ENCODE data around the gene GBE1. TPM values are rescaled to one million over a fixed set of nuclear protein-coding genes. Genes with fewer than 3 reads are reported as not detected.
A peak's percentile ranks its signal among the peaks of the same experiment; 100 is the strongest.

The GBE1 gene
- total RNA-seq, 1 donor from 2014 or later, result 73.1 TPM

DNA sequence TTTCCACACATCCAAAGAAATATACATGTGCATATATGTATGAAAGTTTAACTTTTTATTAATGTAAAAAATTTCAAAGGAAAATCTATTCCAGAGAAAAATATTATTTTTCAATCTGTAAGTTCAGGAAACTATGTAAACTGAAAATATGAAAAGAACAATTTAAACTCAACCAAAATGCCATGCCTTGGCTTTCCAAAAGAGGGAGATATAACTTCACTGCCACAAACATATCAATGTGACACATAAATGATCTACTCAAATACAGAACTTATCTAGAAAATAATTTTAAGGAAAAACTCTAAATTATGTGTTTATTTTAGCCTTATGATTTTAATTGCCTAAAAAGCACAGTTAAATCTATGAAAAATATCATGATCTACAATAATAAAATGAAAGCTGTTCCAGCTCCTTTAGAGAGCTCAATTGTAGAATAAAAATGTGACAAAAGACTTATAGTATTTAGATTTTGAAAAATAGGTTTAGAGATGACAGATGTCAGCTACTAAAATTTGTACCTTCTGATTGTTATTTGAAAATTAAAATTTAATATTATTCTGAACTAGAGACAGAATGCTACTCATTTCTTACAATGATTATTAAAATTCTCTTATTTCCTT is 94.8 kb downstream of the GBE1 start:
- Histone ChIP-seq H3K9me3 (replicated peaks) (no peaks in the 10 kb centered on the region), H3K4me1 (peaks cover 46% of the 10 kb centered on the region), H3K36me3 (peaks cover 11% of the 10 kb centered on the region), H3K27ac (replicated peaks) (no peak overlapping the region), H3K4me3 (no peak overlapping the region), H3K27me3 (ENCODE audit: low read depth) (no peaks in the 10 kb centered on the region)
- TF ChIP-seq, protein P1, sequence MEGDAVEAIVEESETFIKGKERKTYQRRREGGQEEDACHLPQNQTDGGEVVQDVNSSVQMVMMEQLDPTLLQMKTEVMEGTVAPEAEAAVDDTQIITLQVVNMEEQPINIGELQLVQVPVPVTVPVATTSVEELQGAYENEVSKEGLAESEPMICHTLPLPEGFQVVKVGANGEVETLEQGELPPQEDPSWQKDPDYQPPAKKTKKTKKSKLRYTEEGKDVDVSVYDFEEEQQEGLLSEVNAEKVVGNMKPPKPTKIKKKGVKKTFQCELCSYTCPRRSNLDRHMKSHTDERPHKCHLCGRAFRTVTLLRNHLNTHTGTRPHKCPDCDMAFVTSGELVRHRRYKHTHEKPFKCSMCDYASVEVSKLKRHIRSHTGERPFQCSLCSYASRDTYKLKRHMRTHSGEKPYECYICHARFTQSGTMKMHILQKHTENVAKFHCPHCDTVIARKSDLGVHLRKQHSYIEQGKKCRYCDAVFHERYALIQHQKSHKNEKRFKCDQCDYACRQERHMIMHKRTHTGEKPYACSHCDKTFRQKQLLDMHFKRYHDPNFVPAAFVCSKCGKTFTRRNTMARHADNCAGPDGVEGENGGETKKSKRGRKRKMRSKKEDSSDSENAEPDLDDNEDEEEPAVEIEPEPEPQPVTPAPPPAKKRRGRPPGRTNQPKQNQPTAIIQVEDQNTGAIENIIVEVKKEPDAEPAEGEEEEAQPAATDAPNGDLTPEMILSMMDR (IDR thresholded peaks at IDR 0.05; ENCODE audit: borderline replicate concordance), result peak; percentile 86
- intact Hi-C loops (cut with micrococcal nuclease), result no loop called here
- DNase-seq, result no peak

GRCh38 chr3:81663114-81663513 is 98.3 kb downstream of the GBE1 start:
- Histone ChIP-seq H3K9me3 (replicated peaks) (no peaks in the 10 kb centered on the region), H3K27ac (replicated peaks) (no peak overlapping the region), H3K4me3 (no peak overlapping the region), H3K36me3 (no peaks in the 10 kb centered on the region), H3K4me1 (peaks cover 39% of the 10 kb centered on the region), H3K27me3 (ENCODE audit: low read depth) (no peaks in the 10 kb centered on the region)
- TF ChIP-seq, protein P1 (IDR thresholded peaks at IDR 0.05; ENCODE audit: borderline replicate concordance), result no peak
- DNase-seq, result no peak
- intact Hi-C loops (cut with micrococcal nuclease), result no loop called here

DNA sequence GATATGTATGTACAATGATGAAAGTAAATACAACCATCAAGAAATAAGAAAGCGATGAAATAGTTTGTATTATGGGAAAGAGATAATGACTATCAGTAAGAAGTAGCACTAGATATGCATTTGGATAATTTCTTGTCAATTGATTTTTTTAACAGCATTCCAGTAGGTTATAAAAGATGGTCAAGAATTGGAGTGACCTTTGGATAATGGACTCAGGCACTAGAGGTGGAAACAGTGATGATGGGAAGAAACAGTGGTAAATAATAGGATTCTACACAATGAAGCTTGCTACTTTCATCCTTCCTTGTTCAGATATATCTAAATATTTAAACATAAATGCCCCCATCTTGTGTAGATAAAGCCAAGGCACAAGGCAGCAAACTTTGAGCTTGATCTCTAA is 101.4 kb downstream of the GBE1 start:
- no peaks in the 10 kb centered on the region for H3K36me3 ChIP-seq
- no peaks in the 10 kb centered on the region for H3K9me3 ChIP-seq (replicated peaks)
- intact Hi-C loops (cut with micrococcal nuclease), result no loop called here
- no peak overlapping the region for H3K4me3 ChIP-seq
- TF ChIP-seq, protein P1 (IDR thresholded peaks at IDR 0.05; ENCODE audit: borderline replicate concordance), result no peak
- H3K27me3 ChIP-seq (ENCODE audit: low read depth), result no peaks in the 10 kb centered on the region
- H3K27ac ChIP-seq (replicated peaks), result no peak overlapping the region
- H3K4me1 ChIP-seq, result peaks cover 31% of the 10 kb centered on the region
- DNase-seq, result no peak

DNA sequence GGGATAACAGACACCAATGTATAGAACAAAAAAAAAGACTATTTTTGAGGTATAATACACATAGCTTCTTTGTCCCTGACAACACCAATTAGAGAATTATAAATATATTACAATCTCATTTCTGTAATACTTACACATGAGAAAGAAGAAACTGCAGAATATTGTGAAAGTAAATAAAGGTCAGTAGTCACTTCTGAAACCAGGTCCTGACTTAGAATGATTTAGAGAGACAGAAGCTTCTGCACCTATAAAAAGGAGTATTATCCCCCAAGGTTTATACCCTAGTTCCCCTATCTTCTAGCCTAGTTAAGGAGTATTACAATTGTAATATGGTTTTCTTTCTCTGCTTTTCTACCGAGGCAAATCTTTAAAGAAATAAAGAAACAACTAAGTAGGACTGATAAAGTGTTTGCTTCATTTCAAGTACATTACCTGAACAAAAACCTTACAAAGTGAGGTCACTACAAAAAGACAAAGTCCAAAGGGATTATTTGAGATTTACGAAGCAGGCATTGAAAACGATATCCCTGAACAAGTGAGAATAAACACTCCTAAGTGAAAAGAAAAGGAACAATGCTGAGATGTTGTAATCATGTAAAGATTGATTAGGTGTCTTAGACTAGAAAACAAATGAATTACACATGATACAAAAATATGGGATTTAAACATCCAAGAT is 103.0 kb downstream of the GBE1 start:
- H3K27me3 ChIP-seq (ENCODE audit: low read depth), result no peaks in the 10 kb centered on the region
- H3K27ac ChIP-seq (replicated peaks), result no peak overlapping the region
- no peaks in the 10 kb centered on the region for H3K9me3 ChIP-seq (replicated peaks)
- TF ChIP-seq, protein P1 (IDR thresholded peaks at IDR 0.05; ENCODE audit: borderline replicate concordance), result no peak
- no peak for DNase-seq
- intact Hi-C loops (cut with micrococcal nuclease), result no loop called here
- peaks cover 26% of the 10 kb centered on the region for H3K4me1 ChIP-seq
- no peak overlapping the region for H3K4me3 ChIP-seq
- H3K36me3 ChIP-seq, result no peaks in the 10 kb centered on the region

DNA sequence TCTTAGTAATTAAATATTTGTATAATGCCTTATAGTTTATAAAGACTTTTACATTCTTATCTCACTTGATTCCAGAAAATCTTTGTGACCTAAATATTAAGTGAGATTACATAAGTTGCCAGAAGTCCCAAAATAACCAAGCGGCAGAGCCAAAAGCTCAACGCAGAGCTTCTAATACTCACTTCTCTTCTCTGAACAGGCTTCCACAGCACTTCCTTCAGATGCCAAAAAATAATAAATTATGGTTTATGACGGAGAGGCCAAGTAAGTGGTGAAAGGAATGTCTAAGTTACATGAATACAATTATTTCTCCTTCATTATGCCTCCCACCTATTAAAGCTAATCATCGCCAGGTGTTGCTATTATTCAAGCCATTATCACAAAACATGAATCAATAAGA is 110.3 kb downstream of the GBE1 start:
- Histone ChIP-seq H3K4me1 (peaks cover 47% of the 10 kb centered on the region), H3K27me3 (ENCODE audit: low read depth) (no peaks in the 10 kb centered on the region), H3K4me3 (no peak overlapping the region), H3K36me3 (peaks cover 17% of the 10 kb centered on the region), H3K27ac (replicated peaks) (peak overlapping the region; percentile 10), H3K9me3 (replicated peaks) (no peaks in the 10 kb centered on the region)
- no peak for DNase-seq
- intact Hi-C loops (cut with micrococcal nuclease), result no loop called here
- TF ChIP-seq, protein P1 (IDR thresholded peaks at IDR 0.05; ENCODE audit: borderline replicate concordance), result no peak
